NCI-H187 (cell line): ENCODE data around the gene TTPAL.

Experiments
- DNase-seq, 2 experiments: peaks; one replicate each; lab custom pipeline; 2025; lab: John Stamatoyannopoulos, UW

Gene TTPAL

DNA sequence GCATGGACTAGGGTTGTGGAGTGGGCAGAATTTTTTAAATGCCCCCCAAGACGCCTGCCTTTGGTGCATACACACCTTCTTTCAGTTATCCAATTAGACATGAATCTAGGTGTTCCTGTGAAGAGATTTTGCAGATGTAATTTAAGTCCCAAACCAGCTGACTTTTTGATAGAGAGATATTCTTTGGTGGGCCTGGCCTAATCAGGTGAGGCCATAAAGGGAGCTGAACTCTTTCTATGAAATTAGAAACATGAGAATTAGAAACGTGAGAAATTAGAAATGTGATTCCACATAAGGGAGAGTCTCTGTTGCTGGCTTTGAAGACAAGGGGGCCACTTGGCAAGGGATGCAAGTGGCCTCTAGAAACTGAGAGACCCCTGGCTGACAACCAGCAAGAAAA is 36.4 kb upstream of the TTPAL start:
- DNase-seq = no peak

DNA sequence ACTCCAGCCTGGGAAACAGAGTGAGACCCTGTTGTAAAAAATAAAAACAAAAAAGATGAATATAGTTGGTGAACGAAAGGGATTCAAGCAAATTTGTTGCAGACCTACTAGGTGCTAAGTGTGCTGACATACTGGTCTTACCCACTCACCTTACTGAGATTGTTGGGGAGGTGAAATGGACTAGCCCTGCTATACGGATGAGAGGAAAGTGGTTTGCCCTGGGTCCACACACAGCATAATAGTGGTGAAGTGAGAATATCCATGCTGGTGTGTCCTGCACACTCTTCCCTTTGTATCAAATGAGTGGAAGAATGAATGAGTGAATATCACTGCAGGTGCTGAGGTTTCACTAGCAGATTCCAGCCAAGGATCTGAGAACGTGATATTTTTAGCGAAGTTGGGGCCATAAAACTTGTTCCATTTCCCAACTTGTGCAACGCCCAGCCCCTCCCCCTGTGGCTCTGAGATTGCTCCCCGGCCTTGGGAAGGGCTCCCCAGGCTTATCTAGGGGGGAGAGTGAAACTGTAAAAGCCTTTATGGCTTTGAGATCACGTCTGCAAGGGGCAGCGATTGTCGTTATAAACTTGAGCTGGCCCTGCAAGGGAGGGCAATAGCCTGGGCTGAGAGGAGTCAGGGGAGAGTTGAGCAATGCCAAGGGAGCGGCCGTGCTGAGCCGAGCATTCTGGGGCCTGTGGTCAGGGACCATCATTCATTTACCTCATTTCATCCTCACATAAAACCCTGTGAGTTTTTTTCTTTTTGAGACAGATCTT is 33.2 kb upstream of the TTPAL start:
- no peak for DNase-seq

DNA sequence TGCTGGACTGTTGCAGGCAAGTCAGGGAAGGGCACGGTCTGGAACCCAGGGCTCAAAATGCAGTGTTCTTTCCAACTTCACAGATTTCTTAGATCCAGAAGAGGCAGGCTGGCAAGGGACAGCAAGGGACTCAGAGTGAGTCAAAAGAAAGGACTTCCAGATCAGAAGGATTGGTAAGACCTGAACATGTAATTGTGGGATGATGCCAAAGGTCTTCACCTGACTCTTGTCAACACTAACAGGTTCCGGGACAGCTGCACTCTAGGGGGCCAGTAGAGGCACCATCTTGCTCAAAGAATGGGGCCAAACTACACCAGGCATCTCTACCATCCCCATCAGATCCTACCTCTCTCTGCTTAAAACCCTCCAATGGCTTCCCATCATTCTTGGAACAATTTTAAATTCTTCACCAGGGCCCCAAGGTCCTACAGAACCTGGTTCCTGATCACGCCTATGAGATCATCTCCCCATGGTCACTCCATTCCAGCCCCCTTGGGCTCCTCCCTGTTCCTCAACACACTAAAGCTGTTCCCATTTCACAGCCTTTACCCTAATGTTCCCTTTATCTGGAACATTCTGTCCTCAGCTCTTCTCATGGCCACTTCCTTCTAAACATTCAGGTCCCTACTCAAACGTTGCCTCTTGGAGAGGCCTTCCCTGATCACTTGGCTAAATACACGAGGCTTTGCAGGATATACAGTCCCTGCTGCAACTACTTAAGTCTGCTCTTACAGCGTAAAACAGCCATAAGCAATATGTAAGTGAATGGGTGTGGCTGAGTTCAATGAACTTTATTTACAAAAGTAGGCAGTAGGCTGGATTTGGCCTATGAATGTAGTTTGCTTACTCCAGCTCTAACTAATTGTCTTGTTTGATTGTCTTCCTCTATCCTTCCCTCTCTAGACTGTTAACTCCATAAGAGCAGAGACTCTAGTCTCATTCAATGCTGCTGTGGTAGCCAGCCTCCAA is 29.6 kb upstream of the TTPAL start:
- no peak for DNase-seq

DNA sequence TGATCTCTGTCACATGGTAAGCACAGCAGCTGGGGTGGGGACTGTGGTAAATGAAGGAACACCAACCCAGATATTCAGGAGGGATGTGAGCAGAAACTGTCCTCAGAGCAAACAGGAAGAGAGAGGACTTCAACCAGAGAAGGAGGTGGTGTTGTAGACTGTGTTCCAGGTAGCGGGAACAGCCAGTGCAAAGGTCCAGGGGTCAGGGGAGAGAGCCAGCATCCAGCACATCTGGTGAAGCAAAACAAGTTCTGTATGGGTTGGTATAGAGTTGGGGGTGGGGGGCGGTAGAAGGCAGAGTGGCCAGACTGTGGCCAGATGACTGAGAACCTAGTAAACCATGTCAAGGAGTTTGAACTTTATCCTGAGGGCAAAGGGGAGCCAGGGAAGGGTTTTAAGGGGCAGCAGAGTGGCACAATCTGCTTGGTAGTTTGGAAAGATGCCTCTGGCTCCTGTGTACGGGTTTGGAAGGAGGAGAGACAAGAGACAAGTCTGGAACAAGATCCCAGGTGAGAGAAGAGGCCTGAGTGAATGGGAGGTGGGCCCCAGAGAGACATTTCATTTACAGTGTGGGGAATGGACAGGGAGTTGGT is 27.8 kb upstream of the TTPAL start:
- no peak for DNase-seq

DNA sequence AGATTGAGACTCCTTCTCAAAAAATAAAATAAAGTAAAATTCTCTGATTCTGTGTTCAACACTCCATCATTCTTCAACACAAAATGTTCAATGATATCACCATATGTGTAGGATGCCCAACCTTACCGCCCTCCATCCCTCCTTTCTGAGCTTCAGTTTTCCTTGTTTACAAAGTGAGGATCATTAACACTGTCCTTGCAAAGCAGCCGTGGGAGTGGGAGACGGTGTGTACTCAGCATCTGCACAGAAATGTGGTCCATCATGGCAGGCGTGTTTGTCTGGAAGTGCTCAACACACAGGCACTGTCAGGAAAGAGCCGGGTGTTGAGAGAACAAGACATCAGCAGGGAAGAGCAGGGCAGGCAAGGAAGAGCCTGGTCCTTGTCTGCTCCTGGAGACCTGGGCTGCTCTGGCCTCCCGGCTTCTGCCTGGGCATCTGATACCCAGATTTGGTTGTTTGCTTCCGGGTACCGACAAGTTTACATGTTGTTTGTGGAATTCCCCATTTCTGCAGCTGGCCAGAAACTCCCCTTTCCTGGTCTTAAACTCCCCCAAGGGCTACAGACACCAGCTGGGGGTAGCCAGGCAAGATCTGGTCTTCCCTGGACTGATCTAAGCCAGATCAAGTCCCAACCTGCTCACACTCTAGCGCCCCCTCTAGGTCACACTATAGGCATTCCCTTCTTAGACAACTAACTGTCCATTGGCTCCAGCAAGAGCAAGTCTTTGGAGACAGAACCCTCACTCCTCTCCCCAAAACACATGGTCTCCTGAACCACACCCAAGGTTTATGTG is 26.7 kb upstream of the TTPAL start:
- DNase-seq = no peak

DNA sequence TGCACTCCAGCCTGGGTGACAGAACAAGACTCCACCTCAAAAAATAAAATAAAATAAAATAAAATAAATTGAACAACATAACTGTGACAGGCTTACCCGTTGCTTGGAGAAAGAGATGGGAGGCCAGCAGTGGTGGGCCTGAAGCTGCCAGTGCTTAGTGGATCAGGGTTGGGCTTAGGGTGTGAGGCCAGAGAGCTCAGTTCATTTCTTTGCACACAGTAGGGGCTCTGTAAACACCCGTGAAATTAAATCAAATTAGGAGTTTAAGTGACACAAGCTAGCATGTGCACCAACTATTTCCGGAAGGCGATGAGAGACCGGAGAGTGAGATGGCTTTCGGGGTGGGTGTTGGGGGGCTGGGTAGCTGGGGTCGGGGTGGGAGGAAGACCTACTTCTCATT is 25.8 kb upstream of the TTPAL start:
- no peak for DNase-seq

DNA sequence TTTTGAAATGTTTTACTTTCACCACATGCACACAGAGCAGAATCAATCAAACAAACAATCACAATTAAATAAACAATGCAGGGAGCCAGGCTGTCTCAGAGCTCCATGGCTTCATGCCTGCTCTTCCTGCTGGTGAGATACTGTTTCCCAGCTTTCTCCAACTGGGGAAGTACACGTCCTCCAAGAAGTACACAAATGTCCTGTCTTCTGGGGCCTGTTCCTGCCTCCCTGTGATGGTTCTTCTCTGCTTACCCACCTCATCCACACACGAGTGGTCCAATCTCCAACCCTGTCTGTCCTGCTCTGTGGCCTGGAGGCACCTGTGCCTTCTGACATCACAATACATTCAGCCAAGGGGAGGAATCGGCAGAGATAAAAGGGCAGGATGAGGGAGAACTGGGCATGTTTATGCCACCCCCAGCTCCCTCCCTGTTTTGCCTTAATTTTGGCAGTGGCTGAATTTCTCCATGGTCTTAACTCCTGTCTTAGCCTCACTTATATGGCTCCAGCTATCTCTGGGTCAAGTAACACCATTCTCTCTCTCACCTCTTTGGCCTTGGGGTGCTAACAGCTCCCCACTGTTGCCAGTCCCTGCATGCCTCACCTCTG is 25.3 kb upstream of the TTPAL start:
- DNase-seq = no peak

DNA sequence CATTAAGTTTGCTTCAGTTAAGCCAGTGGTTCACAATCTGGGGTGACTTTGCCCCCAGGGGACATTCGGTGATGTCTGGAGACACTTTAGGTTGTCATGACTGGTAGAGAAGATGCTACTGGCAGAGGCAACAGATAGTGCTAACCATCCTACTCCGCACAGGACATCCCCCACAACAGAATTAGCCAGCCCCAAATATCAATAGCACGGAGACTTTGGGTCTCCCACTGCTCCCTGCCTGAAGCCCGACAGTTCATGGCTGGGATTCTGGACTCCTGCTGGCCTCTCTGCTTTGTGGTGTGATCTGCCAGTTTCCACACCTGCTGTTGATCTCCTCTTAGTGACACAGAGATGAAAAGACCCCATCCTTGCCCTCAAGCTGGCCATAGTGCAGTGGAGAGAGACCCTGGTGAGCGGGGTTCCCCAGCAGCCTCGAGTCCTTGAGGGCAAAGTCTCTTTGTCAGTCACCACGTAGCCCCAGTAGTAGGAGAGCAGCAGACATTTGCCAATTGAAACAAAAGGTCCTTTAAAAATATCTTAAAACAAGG is 24.7 kb upstream of the TTPAL start:
- no peak for DNase-seq

DNA sequence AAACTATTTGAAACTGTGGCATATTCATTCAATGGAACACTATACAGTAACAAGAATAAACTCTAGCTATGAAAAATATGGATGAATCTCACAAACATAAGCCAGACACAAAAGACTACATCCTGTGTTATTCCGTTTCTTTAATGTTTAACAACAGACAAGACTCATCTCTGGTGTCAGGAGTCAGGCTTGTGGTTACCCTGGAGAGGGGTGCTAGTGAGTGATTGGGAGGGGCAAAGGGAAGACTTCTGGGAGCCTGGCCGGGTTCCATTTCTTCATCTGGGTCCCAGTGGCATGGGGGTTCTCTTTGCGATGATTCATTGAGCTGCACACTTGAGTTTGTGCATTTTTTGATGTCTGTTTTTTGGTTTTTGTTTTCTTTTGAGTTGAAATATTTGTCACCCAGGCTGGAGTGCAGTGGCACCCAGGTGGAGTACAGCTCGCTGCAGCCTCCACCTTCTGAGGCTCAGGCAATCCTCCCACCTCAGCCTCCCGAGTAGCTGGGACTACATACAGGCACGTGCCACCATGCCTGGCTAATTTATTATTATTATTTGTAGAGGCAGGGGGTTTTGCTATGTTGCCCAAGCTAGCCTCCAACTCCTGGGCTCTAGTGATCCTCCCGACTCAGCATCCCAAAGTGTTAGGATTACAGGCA is 21.2 kb upstream of the TTPAL start:
- DNase-seq = no peak

DNA sequence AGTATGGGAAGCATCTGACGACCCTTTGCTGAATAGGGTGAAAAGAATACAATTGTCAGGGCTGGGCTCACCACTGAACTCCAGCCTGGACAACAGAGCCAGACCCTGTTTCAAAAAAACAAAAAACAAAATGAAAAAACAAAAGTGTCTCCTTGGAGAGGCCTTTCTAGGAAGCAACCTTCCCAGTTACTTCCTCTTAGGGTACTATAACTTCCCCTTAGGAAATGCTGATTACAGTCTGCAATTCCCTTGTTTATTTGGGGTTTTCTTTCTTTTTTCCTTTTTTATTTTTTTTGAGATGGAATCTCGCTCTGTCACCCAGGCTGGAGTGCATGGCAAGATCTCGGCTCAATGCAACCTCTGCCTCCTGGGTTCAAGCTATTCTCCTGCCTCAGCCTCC is 20.5 kb upstream of the TTPAL start:
- DNase-seq = no peak

DNA sequence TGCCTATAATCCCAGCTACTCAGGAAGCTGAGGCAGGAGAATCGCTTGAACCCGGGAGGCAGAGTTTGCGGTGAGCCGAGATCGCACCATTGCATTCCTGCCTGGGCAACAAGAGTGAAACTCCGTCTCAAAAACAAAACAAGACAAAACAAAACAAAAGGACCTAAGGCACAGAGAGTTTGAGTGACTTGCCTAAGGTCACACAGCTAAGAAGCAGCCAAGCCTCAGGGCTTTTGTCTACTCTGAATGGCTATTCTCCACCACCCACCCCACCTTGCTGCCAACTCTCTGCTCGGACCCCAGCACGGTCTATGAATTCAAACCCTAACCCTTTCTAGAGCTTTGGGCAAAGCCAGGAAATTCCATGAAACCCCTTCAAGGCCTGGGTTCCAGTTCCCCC is 19.1 kb upstream of the TTPAL start:
- no peak for DNase-seq

DNA sequence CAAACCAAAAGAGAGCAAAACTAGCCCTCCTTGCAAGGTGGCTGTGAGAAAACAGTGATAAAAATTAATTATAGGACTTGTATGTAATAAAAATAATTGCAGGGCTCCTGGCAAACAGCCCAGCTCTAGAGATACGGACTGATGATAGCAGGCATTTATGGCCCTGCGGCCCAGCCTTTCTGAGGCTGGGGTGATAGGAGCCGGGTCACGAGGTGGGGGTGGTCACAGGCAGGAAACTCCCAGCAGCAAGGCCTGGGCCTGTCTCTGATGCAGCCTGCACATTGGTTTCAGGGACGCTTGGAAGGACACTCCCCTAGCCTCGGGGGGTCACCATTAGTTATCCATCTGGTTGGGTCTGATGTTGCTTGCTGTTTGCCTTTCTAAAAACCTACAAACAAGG is 18.7 kb upstream of the TTPAL start:
- DNase-seq = no peak

DNA sequence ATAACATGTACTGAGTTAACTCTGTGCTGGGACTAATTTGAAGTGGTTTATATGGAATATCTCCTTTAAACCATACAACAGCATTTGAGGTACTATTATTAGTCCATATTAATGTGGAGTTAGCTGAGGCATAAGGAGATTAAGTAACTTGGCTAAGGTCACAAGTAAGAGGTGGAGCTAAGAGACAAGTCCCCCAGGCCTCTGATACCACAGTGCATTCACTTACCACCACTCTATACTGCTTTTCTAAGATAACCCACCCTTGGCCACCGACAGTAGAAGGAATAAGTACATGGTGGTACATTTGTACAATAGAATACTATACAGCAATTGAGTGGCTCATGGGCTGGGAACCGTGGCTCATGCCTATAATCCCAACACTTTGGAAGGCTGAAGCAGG is 16.4 kb upstream of the TTPAL start:
- no peak for DNase-seq

DNA sequence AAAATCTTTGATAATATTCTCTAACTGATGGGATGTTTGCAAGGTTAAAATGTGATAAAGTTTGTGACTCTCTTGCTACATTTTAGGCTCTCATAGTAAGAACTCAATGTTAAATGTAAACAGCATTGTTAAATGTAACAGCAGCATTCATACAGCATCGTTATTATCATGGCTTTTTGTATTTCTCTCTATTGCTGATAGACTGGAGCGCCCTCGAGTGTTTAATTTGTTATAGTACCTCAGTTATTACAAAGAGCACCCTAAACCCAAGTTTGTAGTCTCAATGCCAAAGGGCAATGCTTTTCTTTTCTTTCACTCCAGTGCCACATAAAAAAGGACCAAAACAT is 14.9 kb upstream of the TTPAL start:
- no peak for DNase-seq

DNA sequence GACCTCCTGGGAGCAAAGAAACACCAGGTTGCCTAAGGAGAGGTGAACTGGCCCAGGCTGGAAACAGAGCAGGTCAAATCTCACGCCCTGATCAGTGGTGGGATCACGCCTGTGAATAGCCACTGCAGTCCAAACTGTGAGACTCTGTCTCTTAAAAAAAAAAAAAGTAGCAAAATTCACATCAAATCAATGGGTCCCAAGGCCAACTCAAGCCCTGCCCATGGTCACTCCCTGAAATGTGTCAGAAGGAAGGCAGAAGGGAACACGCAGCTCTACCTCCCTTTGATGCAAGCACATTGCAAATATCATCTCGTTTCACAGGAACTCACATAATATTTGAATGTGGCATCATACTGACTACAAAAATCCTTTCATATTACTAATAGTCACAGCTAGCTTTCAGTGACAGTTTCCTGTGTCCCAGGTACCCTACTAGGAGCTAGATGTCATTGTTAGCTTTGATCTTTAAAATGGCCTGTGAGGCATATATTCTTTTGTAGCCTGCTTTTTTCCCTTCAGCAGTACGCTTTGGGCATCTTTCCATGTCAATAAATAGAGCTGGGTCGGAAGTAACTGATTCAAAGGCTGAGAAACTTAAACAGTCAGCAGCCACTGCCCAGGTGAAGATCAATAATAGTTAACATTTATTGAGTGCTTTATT is 14.4 kb upstream of the TTPAL start:
- DNase-seq = no peak

DNA sequence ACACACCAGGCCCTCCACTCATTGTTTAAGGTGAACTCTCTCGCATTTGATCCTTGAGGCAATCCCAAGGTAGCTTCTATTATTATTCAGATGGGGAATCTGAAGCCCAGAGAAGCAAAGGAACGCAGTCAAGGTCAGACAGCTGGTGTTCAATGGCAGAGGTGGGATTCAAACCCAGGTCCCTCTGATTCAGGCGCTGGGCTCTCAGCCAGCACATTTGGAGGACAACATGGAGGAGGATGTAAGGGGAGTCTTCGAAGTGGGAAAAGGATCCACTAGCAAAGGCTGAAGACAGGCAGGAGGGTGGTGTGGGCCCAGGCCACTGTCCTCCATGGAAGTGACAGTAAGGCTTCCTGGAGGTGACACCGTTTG is 13.9 kb upstream of the TTPAL start:
- no peak for DNase-seq

DNA sequence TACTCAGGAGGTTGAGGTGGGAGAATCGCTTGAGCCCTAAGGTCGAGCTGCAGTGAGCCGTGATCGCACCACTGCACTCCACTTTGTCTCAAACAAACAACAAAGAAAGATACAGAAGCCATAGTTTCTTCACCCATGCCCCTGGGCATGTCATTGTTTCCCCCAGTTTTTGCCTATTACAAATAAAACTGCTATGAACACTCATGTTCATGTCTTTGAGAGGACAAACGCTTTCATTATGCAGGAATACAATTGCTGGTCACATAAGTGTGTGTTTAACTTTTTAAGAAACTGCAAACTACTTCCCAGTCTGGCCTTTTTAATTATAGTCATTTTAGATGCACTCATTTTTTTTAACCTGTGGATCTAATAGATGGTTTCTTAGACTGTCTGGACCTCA is 12.2 kb upstream of the TTPAL start:
- no peak for DNase-seq

DNA sequence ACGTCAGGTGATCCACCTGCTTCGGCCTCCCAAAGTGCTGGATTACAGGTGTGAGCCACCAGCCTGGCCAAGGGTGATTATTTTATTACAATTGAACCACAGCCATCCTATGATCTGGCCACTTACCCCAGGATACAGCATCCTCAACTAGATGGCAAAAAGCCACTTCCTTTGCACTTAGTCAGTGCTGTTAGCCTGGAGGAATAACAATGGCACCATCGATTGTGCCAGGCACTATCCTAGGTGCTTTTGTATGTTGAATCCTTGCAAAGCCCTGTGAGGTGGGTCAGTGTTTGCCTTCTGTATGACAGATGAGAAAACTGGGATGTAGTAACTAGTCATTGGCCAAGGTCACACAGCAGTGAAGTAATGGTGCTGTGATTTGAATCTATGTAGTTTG is 11.2 kb upstream of the TTPAL start:
- no peak for DNase-seq

DNA sequence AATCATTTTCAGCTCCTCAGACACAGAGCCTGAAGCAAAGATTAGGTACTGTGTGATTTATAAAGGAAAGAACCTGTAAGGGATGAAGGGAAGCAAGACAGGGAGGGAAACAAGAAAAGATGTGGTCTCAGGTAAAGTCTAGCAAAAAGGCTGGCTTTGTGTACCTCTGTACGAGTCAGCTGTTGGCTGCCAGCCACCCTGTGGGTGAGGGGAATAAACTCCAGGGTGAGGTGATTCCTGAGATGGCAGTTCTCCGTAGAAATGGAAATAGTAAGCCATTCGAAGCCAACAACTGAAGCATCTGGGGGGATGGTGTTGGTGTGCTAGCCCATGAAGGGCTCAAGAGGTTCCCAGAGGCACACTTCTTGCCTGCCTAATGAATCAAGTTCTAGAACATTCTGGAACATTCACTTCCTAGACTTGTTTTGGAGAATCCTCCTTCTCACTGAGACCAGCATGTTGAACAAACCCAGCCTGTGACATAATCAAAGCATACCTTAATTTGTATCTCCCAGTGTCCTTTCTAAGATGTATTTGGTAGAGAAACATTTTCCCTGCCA is 10.6 kb upstream of the TTPAL start:
- no peak for DNase-seq

DNA sequence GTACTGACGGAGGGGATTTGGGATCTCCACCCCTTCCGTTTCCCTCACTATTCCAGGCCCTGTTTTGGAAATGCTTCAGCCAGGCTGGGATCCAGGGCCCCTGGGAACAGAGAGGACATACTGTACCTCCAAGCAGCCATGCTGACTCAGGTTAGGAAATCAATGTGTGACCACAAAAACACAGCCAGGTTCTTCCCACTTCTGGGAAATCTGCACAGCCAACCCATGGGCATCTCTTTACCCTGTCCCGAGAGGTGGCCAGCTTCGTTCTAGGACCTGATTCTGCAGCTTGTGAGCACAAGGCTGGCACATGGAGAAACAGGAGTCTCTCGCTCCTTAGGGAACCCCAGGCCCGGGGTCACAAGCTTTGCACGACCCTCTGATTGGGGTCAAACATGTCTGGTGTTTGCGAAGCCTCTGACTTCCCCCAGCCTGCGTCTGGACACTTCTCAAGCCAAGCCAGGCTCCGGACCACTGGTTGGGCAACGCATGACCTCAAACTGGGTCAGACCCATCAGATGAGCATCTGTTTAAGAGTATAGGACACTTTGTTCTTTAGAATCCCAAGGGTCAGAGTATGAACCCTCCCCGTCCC is 8.3 kb upstream of the TTPAL start:
- DNase-seq = no peak
